Mesenteric fat pad (tissue), 1 donor: ENCODE measurements around the gene MYLIP. TPM values are rescaled to one million over a fixed set of nuclear protein-coding genes. Genes with fewer than 3 reads are reported as not detected.
"Not testable (repeated sequence)": the region's sequence is repeated elsewhere in the genome, so short reads cannot be mapped to it uniquely, and the experiment has no call there.

Experiments used
- DNase-seq: peaks from one replicate; pipeline ENCODE4 v3.0.0-alpha.2; 2020; ENCODE audit warnings: low spot score
- total RNA-seq: library from RNA; stranded (reverse); fragmentation: NEBNext Ultra II Directional; extraction: Animal tissue kit (Norgen Biotek cat#: 25700); gene quantifications from one replicate; pipeline ENCODE4 v1.2.1, GENCODE V29; 2021
- donor health status: DM: yes; HTN: yes; CAD: no.

MYLIP gene
- total RNA-seq, 1 donor from 2014 or later, result 19.7 TPM

DNA sequence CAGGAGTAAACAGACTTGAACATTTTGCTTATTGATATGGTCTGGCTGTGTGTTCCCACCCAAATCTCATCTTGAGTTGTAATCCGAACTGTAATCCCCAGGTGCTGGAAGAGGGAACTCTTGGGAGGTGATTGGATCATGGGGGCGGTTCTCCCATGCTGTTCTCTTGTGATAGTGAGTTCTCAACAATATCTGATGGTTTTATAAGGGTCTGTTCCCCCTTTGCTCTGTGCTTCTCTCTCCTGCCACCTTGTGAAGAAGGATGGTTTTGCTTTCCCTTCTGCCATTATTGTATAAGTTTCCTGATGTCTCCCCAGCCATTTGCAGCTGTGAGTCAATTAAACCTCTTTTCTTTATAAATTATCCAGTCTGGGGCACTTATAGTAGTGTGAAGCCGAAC lies 40.0 kb downstream of the MYLIP start:
- no peak for DNase-seq

GRCh38 chr6:16171400-16171799 lies 42.5 kb downstream of the MYLIP start:
- no peak for DNase-seq

DNA sequence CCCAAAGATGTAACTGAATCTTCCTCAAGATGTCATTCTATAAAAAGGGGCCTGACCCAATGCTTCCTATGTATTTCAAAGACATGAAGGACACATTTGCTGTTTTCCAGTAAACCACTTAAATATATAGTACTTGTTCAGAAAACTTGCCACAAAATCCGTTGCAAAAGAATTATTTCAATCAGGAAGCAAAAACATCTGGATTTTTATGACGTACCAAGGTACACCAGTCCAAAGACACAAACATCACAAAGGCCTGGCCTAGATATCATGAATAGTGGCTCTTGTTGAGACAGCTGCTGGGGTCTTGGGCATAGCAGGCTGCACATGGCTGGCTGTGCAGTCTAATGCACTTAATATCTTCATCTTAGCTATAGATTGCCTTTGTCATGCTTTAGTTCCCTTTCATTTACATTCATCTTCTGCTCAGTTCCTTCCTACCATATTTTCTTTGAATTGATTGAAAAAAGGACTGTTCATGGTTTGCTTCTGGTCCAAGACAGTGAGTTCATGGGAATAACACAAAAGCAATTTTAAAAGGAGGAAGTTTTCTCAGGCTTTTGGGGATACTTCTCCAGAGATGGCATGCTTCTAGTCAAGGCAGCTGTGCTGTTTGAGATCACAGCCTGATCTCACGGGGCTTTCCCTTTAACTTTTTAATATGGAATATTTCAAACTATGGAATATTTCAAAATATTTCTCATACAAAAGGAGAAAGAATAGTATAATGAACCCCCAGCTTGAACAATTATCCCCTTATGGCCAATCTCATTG lies 44.5 kb downstream of the MYLIP start:
- no peak for DNase-seq

DNA sequence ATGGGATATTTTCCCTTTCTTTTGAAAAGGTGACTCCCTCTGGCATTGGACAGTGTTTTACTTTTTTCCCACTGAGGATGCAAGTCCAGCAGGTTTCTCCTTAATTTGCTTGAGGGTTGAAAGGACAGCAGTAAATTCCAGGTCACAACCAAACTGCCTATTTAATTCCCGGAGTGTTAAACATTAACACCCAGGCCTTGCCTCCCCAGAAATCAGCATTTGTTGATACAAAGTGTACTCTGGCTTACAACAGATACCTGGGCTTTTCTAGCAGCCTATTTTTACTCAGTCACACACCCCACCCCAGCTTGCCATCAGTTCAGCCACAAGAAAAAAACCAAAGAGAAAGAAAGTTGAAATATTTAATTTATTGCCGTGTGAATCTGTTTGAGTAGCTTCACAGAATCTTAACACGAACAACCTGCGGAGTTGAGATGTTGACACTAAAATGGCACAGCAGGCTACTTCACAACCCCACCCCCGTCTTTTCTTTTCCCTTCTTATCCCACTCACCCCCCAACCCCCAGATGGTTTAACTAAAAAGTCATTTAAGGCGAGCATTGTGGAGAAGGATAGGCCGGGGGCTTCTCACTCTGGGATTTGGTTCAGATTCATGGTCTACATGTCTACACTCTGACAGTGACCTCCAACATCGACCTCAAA lies 45.7 kb downstream of the MYLIP start:
- DNase-seq, result no peak

GRCh38 chr6:16176600-16176999 lies 47.7 kb downstream of the MYLIP start:
- DNase-seq, result not testable (repeated sequence)

DNA sequence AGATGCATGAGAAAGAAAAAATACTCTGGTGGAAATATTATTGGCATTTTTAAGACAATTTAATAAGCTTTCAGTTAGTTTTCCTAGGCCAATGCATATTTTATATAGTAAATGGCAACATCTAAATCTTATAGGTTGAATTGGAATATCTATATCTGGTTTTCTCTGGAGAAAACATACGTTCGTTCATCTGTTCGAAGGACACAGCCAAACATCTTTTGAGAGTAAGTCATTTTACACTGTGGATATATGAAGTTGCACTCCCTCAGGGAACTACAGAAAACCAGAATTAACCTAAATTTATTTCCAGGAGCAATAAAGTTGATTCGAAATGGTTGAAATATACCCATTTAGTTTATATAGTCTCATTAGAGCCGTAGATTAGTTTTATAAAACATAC lies 49.0 kb downstream of the MYLIP start:
- DNase-seq, result no peak

DNA sequence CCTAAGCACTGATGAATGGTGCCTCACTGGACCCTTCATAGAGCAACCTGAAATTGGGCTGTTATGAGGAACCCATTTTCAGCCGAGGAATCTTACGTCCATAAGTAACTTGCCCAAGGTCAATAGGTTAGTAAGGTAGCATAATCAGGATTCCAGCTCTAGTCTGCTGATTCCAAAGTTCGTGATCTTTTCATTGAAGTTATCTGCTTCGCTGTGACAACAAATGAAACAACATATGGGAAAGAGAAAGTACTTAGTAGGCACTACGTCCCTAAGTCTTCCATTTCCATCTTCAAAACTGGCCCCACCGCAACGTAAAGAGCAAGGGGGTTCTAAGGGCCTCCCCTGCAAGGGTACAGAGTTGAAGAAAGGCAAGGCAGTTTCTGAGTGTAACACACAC lies 49.5 kb downstream of the MYLIP start:
- DNase-seq, result no peak

GRCh38 chr6:16179063-16179462 lies 50.2 kb downstream of the MYLIP start:
- DNase-seq, result no peak

- no peak for DNase-seq
Measured at GRCh38 chr6:16179970-16180431, 51.1 kb downstream of the MYLIP start.

GRCh38 chr6:16180696-16181438 lies 52.0 kb downstream of the MYLIP start:
- DNase-seq, result no peak

DNA sequence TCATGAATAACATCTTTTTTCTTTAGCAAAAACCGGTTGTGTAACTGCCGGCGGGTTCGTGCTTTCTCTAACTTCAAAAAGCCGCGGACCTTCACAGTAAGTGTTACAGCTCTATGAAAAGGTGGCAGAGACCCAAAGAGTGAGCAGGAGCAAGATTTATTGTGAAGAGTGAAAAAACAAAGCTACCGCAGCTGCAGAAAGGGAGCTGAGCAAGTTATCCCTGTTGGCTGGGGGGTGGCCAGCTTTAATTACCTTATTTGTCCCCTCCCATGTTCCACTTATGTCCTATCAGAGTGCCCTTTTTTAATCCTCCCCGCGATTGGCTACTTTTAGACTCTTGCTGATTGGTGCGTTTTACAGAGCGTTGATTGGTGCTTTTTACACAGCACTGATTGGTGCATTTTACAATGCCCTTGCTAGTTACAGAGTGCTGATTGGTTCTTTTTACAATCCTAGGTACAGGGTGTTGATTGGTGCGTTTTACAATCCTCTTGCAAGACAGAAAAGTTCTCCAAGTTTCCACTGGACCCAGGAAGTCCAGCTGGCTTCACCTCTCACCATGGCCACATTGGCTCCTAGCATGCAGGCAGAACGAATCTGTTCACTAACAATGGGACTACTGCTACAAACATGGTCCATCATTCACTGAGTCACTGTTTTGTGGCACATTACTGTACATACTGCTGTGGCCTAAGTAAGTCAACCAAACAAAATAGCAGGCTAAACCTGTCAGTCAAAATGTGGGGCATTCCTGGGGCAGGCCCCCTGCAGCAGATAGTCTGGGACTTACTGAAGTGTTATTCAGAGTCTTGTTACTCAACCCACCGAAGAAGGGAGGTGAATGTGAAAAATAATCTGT lies 52.8 kb downstream of the MYLIP start:
- DNase-seq, result no peak

GRCh38 chr6:16183187-16183664 lies 54.3 kb downstream of the MYLIP start:
- no peak for DNase-seq

- no peak for DNase-seq
Measured at GRCh38 chr6:16184129-16184528, 55.2 kb downstream of the MYLIP start.

GRCh38 chr6:16184551-16184950 lies 55.7 kb downstream of the MYLIP start:
- no peak for DNase-seq

- DNase-seq, result no peak
Measured at GRCh38 chr6:16187176-16187575, 58.3 kb downstream of the MYLIP start.

DNA sequence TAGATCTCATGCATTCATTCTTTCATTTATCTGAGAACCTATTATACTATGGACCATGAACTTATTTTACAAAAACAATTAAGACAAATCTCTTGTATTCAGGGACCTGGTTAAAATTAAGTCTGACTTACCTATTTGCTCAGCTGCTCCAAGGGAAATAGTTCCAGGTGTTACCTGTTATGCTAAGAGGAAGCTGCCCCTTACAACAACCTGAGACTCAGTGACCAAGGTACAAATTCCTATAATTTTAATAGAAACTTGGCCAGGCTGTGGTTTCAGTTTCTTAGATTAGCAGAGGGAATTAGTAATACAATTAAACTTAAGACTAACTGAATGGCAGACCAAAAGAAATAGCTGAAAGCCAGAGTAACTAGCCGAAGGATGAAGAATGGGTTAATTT lies 61.3 kb downstream of the MYLIP start:
- no peak for DNase-seq

GRCh38 chr6:16196260-16196983 lies 67.5 kb downstream of the MYLIP start:
- no peak for DNase-seq

DNA sequence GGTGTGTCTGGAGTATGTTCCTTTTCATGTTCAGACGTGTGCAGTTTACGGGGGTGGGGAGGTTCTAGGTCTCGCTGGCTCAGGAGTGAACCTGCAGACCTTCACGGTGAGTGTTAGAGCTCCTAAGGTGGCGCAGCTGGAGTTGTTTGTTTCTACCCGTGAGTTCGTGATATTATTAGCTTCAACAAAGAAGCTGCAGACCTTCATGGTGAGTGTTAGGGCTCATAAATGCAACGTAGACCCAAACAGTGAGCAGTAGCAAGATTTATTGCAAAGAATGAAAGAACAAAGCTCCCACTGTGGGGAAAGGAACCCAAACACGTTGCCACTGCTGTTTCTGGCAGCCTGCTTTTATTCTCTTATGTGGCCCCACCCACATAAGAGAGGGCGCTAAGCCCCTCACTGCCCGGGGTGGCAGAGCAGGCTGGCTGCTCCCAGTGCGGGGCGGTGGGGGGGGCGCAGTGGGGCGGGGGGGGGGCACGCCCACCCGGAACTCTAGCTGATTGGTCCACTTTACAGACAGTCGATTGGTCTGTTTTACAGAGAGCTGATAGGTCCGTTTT lies 68.2 kb downstream of the MYLIP start:
- no peak for DNase-seq
